ENCODE results near the gene GPSM1.

GPSM1 gene

GRCh38 chr9:136305804-136306203, 21.5 kb upstream of the GPSM1 start:
- no peak overlapping the region for H3K27ac ChIP-seq
- no peaks in the 10 kb centered on the region for H3K9me3 ChIP-seq (ENCODE audit: low read depth, low read length)
- no peak overlapping the region for H3K4me3 ChIP-seq
- H3K36me3 ChIP-seq (ENCODE audit: insufficient read depth, low read length), result no peaks in the 10 kb centered on the region
- no peak overlapping the region for H3K9ac ChIP-seq (ENCODE audit: insufficient read length)
- no peak for DNase-seq (ENCODE audit: low read depth, low spot score)
- TF ChIP-seq POLR2AphosphoS5 (IDR thresholded peaks at IDR 0.05; ENCODE audit: borderline replicate concordance, low read depth, low read length), result no peak
- TF ChIP-seq EZH2 (IDR thresholded peaks at IDR 0.05), result no peak
- TF ChIP-seq FOXP2 (optimal IDR thresholded peaks at IDR 0.05; ENCODE audit: control extremely low read depth, extremely low read length, insufficient read depth), result no peak

DNA sequence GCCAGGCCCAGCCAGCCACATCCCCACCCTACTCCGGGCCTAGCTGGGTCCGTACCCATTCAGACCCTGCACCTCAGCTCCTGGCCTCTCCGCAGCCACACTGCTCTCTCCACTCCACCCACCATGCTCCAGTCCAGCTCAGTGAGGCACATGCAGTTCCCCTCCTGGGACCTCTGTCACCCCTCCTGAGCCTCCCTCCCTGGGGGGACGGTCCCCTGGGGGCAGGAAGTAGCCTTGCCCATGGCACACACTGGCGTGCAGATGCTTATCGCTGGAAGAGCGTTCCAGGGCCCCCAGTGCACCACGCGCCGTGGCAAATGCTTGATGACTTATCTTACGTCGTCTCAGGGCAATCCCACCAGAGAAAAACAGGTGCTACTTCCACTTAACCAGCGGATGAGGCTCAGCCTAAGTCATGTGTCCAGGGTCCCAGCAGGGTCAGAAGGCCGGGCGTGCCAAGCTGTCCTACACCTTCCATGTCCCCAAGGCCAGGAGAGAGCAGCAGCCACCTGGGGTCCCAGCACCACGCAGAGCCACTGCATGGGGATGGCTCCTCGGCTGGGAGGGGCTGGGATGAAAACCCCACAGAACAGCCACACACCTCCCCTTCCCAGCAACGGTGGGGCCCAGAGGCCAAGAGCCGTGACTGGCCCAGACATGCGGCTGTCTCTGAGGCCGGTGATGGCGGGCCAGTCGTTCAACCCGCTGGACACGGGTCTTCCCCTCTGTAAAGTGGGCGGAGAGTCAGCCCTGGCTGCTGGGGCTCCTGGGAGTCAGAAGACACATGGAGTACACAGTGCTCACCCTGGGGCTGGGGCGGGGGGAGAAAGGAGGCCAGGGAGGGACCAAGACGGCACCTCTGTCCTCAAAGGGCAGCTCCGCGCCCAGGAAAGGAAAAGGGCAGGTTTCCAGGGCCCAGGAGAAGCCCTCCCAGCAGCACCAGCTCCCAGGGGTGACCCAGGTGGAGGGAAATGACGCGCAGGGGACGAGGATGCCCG, 20.8 kb upstream of the GPSM1 start:
- TF ChIP-seq EZH2 (IDR thresholded peaks at IDR 0.05) (no peak), FOXP2 (optimal IDR thresholded peaks at IDR 0.05; ENCODE audit: control extremely low read depth, extremely low read length, insufficient read depth) (no peak), POLR2AphosphoS5 (IDR thresholded peaks at IDR 0.05; ENCODE audit: borderline replicate concordance, low read depth, low read length) (no peak)
- DNase-seq (ENCODE audit: low read depth, low spot score), result no peak
- no peak overlapping the region for H3K27ac ChIP-seq
- H3K9me3 ChIP-seq (ENCODE audit: low read depth, low read length), result no peaks in the 10 kb centered on the region
- H3K9ac ChIP-seq (ENCODE audit: insufficient read length), result no peak overlapping the region
- no peak overlapping the region for H3K4me3 ChIP-seq
- no peaks in the 10 kb centered on the region for H3K36me3 ChIP-seq (ENCODE audit: insufficient read depth, low read length)

DNA sequence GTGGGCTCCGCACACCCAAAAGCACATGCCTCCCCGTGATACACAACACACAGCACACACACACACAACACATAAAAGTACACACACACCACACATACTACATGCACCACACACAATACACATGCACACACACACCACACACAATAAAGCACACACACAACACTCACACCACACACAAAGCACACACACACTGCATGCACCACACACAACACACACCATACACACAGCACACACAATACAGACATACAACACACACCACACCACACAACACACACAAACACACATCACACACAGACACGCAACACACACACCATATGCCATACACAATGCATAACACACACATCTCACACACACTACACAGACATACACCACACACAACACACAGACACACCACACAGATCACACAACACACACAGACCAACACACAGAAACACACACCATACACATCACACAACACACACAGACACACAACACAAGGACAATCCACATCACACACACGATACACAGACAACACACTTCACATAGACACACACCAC, 20.1 kb upstream of the GPSM1 start:
- no peaks in the 10 kb centered on the region for H3K36me3 ChIP-seq (ENCODE audit: insufficient read depth, low read length)
- no peak overlapping the region for H3K27ac ChIP-seq
- no peak for DNase-seq (ENCODE audit: low read depth, low spot score)
- TF ChIP-seq EZH2 (IDR thresholded peaks at IDR 0.05) (no peak), FOXP2 (optimal IDR thresholded peaks at IDR 0.05; ENCODE audit: control extremely low read depth, extremely low read length, insufficient read depth) (no peak), POLR2AphosphoS5 (IDR thresholded peaks at IDR 0.05; ENCODE audit: borderline replicate concordance, low read depth, low read length) (no peak)
- no peak overlapping the region for H3K9ac ChIP-seq (ENCODE audit: insufficient read length)
- H3K4me3 ChIP-seq, result no peak overlapping the region
- no peaks in the 10 kb centered on the region for H3K9me3 ChIP-seq (ENCODE audit: low read depth, low read length)

DNA sequence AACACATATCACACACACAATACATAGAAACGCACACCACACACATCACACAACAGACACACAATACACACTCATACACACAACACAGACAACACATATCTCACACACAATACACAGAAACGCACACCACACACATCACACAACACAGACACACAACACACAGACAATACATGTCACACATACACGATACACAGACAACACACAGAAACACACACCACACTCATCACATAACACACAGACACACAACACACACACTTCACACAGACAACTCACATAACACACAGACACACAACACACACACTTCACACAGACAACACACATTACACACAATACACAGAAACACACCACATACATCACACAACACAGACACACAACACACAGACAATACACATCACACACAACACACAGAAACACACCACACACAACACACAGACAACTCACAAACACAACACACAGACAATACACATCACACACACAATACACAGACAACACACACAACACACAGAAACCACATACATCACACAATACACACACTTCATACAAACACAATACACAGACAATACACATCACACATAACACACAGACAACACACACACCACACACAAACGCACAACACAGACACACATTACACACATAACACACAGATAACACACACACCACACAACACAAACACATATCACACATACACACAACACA, 19.2 kb upstream of the GPSM1 start:
- no peak overlapping the region for H3K9ac ChIP-seq (ENCODE audit: insufficient read length)
- no peaks in the 10 kb centered on the region for H3K36me3 ChIP-seq (ENCODE audit: insufficient read depth, low read length)
- no peak for DNase-seq (ENCODE audit: low read depth, low spot score)
- TF ChIP-seq EZH2 (IDR thresholded peaks at IDR 0.05), result no peak
- no peak for TF ChIP-seq FOXP2 (optimal IDR thresholded peaks at IDR 0.05; ENCODE audit: control extremely low read depth, extremely low read length, insufficient read depth)
- no peak for TF ChIP-seq POLR2AphosphoS5 (IDR thresholded peaks at IDR 0.05; ENCODE audit: borderline replicate concordance, low read depth, low read length)
- H3K27ac ChIP-seq, result no peak overlapping the region
- H3K9me3 ChIP-seq (ENCODE audit: low read depth, low read length), result no peaks in the 10 kb centered on the region
- H3K4me3 ChIP-seq, result no peak overlapping the region

GRCh38 chr9:136308702-136309053, 18.7 kb upstream of the GPSM1 start:
- DNase-seq (ENCODE audit: low read depth, low spot score), result no peak
- no peak overlapping the region for H3K4me3 ChIP-seq
- no peak for TF ChIP-seq POLR2AphosphoS5 (IDR thresholded peaks at IDR 0.05; ENCODE audit: borderline replicate concordance, low read depth, low read length)
- no peak for TF ChIP-seq FOXP2 (optimal IDR thresholded peaks at IDR 0.05; ENCODE audit: control extremely low read depth, extremely low read length, insufficient read depth)
- TF ChIP-seq EZH2 (IDR thresholded peaks at IDR 0.05), result no peak
- no peaks in the 10 kb centered on the region for H3K36me3 ChIP-seq (ENCODE audit: insufficient read depth, low read length)
- no peak overlapping the region for H3K9ac ChIP-seq (ENCODE audit: insufficient read length)
- no peak overlapping the region for H3K27ac ChIP-seq
- no peaks in the 10 kb centered on the region for H3K9me3 ChIP-seq (ENCODE audit: low read depth, low read length)

DNA sequence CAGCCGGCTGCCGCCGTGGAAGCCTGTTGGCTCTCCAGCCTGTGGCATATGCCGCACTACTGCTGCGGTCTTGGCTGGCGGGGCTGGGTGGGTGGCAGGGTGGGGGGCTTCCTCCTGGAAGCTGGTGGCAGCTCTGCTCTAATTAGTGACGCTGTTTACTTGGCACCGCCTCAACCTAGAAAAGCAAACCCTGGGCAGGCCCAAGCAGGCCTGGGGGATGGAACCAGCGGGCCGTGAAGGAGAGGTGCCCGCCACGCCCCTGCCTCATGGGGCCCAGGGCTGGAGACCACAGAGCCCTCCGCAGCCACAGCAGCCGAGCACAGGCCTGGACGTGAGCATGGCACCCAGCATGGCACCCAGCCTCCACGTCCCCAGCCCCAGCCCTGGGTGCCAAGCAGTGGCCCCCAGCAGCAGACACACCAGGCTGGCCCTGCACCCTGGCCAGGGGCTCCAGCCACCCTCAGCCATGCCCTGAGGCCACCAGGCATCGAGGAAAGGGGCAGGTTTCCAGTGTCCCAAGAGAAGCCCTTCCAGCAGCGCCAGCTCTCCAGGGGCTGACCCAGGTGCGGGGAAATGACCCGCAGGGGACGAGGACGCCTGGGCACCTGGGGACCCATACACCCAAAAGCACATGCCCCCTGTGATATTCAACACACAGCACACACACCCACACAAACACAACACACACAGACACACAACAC, 18.1 kb upstream of the GPSM1 start:
- Histone ChIP-seq H3K9ac (ENCODE audit: insufficient read length) (no peak overlapping the region), H3K4me3 (no peak overlapping the region), H3K9me3 (ENCODE audit: low read depth, low read length) (no peaks in the 10 kb centered on the region), H3K27ac (no peak overlapping the region), H3K36me3 (ENCODE audit: insufficient read depth, low read length) (no peaks in the 10 kb centered on the region)
- no peak for DNase-seq (ENCODE audit: low read depth, low spot score)
- TF ChIP-seq EZH2 (IDR thresholded peaks at IDR 0.05) (no peak), FOXP2 (optimal IDR thresholded peaks at IDR 0.05; ENCODE audit: control extremely low read depth, extremely low read length, insufficient read depth) (no peak), POLR2AphosphoS5 (IDR thresholded peaks at IDR 0.05; ENCODE audit: borderline replicate concordance, low read depth, low read length) (no peak)

DNA sequence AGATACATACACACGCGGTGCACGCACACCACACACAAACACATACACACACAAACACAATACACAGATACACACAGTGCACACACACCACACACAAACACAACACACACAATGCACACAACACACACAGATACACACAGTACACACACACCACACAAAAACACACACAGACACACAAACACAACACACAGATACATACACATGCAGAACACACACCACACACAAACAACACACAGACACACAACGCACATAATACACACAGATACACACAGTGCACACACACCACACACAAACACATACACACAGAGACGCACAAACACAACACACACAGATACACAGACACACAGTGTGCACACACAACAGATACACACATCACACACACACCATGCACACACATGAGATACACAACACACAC, 17.5 kb upstream of the GPSM1 start:
- H3K9me3 ChIP-seq (ENCODE audit: low read depth, low read length), result no peaks in the 10 kb centered on the region
- TF ChIP-seq EZH2 (IDR thresholded peaks at IDR 0.05), result no peak
- TF ChIP-seq FOXP2 (optimal IDR thresholded peaks at IDR 0.05; ENCODE audit: control extremely low read depth, extremely low read length, insufficient read depth), result no peak
- TF ChIP-seq POLR2AphosphoS5 (IDR thresholded peaks at IDR 0.05; ENCODE audit: borderline replicate concordance, low read depth, low read length), result no peak
- H3K27ac ChIP-seq, result no peak overlapping the region
- H3K9ac ChIP-seq (ENCODE audit: insufficient read length), result no peak overlapping the region
- no peak overlapping the region for H3K4me3 ChIP-seq
- DNase-seq (ENCODE audit: low read depth, low spot score), result no peak
- no peaks in the 10 kb centered on the region for H3K36me3 ChIP-seq (ENCODE audit: insufficient read depth, low read length)
